ENCODE results near the gene LHX5. TPM values are rescaled to one million over a fixed set of nuclear protein-coding genes. Genes with fewer than 3 reads are reported as not detected.

Gene LHX5
- total RNA-seq, 3 donors from 2014 or later = not detected

DNA sequence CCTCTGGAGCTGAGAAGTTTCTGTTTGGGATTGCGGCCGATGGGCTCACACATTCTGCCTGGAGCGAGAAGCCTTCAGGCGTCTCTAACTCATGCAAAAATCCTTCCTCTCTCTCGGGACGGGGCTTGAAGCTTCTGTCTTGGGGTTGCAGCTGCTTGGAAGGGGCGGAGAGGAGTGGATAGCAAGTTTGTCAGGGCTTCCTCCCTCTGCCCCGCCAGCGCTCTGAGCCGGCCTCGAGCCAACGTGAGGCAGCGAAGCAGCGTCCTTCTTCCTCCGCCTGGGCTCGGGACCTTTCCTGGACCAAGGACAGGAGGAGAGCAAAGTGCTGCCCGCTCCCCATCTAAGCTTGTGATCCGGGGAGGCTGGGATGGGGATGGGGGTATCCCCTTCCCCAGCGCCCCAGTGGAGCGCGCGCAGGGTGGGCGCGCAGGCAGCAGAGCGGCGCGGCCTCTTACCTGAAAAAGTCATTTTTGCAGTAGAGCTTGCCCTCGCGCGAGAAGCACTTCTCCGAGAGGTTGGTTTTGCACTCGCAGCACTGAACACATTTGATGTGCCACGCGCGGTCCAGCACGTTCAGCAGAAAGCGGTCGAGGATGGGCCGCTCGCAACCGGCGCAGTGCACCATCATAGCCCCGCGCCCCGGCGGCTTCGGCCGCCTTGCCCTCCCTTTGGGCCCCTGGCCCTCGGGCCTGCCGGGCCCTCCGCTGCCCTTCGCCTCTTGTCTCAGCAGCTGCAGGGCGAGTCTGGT is 626 bp downstream of the LHX5 start:
- DNase-seq (ENCODE audit: low spot score in 2 of 2) = no peak
- TF ChIP-seq POLR2AphosphoS5 (IDR thresholded peaks at IDR 0.05) = no peak
- TF ChIP-seq, protein P1, sequence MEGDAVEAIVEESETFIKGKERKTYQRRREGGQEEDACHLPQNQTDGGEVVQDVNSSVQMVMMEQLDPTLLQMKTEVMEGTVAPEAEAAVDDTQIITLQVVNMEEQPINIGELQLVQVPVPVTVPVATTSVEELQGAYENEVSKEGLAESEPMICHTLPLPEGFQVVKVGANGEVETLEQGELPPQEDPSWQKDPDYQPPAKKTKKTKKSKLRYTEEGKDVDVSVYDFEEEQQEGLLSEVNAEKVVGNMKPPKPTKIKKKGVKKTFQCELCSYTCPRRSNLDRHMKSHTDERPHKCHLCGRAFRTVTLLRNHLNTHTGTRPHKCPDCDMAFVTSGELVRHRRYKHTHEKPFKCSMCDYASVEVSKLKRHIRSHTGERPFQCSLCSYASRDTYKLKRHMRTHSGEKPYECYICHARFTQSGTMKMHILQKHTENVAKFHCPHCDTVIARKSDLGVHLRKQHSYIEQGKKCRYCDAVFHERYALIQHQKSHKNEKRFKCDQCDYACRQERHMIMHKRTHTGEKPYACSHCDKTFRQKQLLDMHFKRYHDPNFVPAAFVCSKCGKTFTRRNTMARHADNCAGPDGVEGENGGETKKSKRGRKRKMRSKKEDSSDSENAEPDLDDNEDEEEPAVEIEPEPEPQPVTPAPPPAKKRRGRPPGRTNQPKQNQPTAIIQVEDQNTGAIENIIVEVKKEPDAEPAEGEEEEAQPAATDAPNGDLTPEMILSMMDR (IDR thresholded peaks at IDR 0.05) = no peak
- no peak for TF ChIP-seq POLR2A (IDR thresholded peaks at IDR 0.05)
- Histone ChIP-seq H3K4me3 (no peak overlapping the region), H3K27ac (no peak overlapping the region), H3K4me1 (peaks cover 0 to 5% of the 10 kb centered on the region in 2 donors), H3K27me3 (peaks cover 5 to 100% of the 10 kb centered on the region in 2 donors), H3K9me3 (no peaks in the 10 kb centered on the region), H3K36me3 (no peaks in the 10 kb centered on the region)
- intact Hi-C loops (cut with DNase I; ENCODE audit: low total_unique reads) = no loop called here

DNA sequence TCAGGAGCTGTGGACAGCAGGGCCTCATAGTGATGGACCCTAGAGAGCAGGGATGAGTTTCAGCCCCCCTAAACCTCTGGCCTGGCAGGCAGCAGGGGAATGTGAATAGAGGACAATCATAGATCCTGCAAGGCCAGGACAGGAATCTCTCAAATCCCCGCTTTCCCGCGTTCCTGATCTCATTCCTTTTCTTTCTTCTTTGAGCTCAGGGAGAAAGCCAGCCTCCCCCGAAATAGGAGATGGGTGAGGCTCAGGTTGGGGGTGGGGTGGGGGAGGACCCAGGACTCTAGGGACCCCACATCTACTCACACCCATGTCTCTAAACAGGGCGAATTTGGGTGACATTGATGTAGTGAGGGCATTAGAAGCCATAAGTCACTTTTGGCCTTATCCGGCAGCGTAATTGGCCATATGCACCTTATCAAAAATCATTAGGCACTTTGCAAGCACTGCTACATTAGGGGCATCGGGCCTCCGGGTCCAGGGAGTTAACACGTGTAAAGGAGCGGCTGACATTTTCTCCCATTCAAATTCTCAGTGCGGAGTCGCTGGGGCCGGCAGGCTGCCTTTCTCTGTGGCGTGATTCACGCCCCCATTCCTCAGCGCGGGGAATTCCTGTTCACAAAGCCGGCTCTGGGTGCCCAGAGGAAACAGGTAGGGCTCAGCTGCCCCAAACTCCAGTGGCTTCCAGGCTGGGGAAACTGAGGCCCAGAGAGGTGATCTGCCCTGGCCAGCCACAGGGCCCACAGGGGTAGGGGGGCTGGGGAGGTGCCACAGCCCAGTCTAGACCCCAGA is 1.5 kb downstream of the LHX5 start:
- Histone ChIP-seq H3K36me3 (no peaks in the 10 kb centered on the region), H3K4me1 (peaks cover 0 to 9% of the 10 kb centered on the region in 2 donors), H3K9me3 (no peaks in the 10 kb centered on the region), H3K27me3 (peaks cover 10 to 100% of the 10 kb centered on the region in 2 donors), H3K4me3 (no peak overlapping the region), H3K27ac (no peak overlapping the region)
- intact Hi-C loops (cut with DNase I; ENCODE audit: low total_unique reads) = no loop called here
- TF ChIP-seq, protein P1 (IDR thresholded peaks at IDR 0.05) = no peak
- no peak for TF ChIP-seq POLR2AphosphoS5 (IDR thresholded peaks at IDR 0.05)
- DNase-seq (ENCODE audit: low spot score in 2 of 2) = no peak

DNA sequence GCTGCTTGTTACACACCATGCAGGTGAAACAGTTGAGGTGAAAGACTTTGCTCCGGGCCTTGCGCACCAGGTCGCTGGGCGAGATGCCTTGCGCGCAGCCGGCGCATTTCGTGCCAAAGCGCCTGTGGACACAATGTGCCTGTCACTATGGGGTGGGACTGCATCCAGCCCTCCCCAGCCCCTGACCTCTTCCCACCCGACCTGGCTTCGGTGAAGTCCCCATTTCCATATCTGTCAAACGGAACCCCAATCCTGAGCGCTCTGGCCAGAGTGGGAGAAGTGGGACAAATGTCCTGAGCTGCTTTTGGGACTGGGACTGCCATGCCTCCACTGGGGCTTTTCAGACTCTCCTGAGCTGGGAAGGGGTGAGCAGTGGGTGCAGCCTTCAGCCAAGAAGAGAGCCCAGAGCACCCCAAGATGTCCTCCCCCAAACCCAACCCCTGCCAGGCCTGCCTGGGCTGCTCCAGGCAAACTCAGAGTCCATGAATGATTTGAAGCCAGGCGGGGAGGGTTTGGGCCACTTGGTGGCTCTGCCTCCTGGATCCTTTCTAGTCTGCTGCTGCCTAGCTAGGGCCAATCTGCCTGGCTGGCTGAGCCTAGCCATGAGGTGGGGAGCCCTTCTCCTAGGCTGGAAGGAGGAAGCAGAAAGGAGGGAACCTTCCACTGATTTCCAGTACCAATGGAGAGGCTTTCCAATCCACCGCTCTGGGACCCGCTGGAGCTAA is 2.3 kb downstream of the LHX5 start:
- intact Hi-C loops (cut with DNase I; ENCODE audit: low total_unique reads) = no loop called here
- DNase-seq (ENCODE audit: low spot score in 2 of 2) = no peak
- Histone ChIP-seq H3K9me3 (no peaks in the 10 kb centered on the region), H3K4me1 (peaks cover under 1 to 15% of the 10 kb centered on the region in 2 donors), H3K27me3 (peaks cover 12 to 100% of the 10 kb centered on the region in 2 donors), H3K36me3 (no peaks in the 10 kb centered on the region), H3K27ac (no peak overlapping the region), H3K4me3 (no peak overlapping the region)
- TF ChIP-seq POLR2A (IDR thresholded peaks at IDR 0.05) (no peak), POLR2AphosphoS5 (IDR thresholded peaks at IDR 0.05) (no peak)
- TF ChIP-seq, protein P1 (IDR thresholded peaks at IDR 0.05) = no peak

DNA sequence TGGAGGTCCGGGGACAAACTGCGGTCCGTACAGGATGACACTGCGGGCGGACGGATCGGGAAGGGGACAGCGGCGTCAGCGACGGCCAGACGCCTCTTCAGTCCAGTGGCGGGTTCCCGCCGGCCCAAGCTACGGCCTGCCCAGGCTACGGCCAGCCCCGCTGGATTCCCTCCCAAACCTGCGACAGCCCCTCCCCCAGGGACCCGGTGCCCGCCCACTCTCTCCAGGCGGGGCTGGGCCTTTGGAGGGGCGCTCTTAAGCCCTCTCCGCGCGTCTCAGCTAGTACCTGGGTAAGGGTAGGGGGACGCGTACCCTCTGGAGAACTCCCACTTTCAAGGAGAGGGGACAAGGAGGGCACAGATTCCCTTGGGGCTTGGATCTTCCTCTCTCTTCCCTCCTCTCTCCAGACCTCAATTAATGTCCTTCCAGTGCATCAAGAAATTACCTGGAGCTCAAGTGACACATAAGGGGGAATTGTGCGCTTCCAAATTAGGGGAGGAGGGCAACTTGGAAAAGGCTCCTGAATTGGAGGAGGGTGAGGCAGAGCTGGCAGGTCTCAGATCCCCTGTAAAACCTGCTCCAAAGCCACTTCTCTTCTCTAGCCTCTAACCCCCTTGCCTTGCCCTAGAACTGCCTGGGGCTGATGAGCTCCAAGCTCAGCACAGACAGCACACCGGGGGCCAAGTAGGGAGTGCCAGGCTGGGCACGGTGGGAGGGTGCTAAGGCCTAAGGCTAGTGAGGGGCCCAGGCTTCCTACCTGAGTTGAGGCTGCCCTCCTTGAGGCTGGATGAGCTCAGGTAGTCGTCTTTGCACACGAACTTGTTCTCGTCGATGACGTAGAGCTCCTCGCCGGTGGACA is 3.1 kb downstream of the LHX5 start:
- Histone ChIP-seq H3K36me3 (no peaks in the 10 kb centered on the region), H3K4me1 (peaks cover 4 to 20% of the 10 kb centered on the region in 2 donors), H3K4me3 (peak overlapping the region in 1 of 3 donors; percentile 61), H3K27me3 (peaks cover 13 to 100% of the 10 kb centered on the region in 2 donors), H3K27ac (no peak overlapping the region), H3K9me3 (no peaks in the 10 kb centered on the region)
- TF ChIP-seq, protein P1 (IDR thresholded peaks at IDR 0.05) = no peak
- no peak for TF ChIP-seq POLR2A (IDR thresholded peaks at IDR 0.05)
- TF ChIP-seq POLR2AphosphoS5 (IDR thresholded peaks at IDR 0.05) = no peak
- DNase-seq (ENCODE audit: low spot score in 2 of 2) = no peak
- intact Hi-C loops (cut with DNase I; ENCODE audit: low total_unique reads) = no loop called here

All from breast epithelium (tissue), 4 donors.